GM08714 (cell line): ENCODE results near the gene OSM.

ENCODE experiments used
- H3K4me3 ChIP-seq: fragments of 200-500 bp; sonication (Bioruptor generic); 2 replicates; pipeline ENCODE4 v1.5.1; 2014; ENCODE audit warnings: mild to moderate bottlenecking, low read length, inconsistent platforms
- ZNF274 ChIP-seq: IDR thresholded peaks from 2 replicates; pipeline ENCODE4 v1.6.1; 2012; ENCODE audit warnings: mild to moderate bottlenecking, low read depth, low read length

OSM gene

GRCh38 chr22:30266445-30267381, at the start of gene OSM:
TSS of gene OSM (minus strand) at chr22:30266851. CDS start at chr22:30266799, 52 bp downstream.
- H3K4me3 ChIP-seq = peak within 1 kb of the TSS; percentile 84
- no peak for TF ChIP-seq ZNF274

GRCh38 chr22:30315962-30316576, 49.4 kb upstream of the OSM start:
- no peak for TF ChIP-seq ZNF274

DNA sequence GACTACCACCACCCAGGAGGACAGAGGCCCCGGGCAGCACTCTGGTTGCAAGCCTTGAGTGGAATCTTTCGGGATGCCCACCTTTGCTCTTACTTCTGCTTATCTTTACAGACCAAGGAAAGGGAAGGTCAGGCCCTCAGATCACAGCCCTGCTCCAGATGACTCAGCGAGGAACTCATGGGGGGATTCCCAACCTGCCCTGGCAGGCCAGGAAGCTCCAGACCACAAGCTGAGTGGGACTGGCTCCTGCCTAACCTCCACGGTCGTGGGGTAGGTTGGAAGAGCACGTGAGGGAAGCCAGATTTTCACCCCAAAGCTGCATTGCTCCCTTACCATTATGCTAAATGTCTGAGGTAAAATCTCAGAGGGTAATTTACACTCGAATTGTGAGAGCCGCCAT, 48.3 kb upstream of the OSM start:
- no peak for TF ChIP-seq ZNF274
- H3K4me3 ChIP-seq = no peak overlapping the region

More at GRCh38 chr22:30315962-30316576, 49.4 kb upstream of the OSM start:
- H3K4me3 ChIP-seq = no peak overlapping the region

DNA sequence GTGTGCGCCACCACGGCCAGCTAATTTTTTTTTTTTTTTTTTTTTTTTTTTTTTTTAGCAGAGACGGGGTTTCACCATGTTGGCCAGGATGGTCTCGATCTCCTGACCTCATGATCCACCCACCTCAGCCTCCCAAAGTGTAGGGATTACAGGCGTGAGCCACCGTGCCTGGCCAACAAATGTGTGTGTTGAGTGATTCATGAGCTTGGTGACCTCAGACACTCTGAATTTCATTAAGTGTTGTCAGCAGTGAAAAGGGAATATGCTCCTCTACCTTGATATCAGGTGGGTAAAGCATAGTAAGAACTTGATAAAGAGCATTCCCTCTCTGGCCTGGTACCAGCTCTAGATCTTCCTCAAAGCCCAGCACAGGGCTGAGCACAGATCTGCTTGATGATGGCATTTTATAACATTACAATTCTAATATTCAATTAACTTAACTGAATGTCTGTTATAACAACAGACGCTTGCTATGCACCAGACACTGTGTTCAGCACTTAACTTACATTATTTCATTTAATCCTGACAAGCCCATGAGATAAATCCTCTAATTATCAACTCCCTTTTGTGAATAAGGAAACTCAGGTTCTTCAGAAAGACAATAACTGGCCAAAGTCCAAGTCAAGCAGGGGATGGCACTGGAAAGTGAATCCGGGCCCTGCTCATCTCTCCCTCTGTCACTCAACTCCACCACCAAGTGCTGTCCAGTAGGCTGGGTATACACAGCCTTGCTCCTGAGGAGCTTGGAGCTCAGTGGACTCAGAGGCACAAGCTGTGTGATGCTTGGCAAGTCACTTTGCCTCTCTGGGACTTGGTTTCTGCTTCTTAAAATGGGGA, 47.1 kb upstream of the OSM start:
- H3K4me3 ChIP-seq = no peak overlapping the region
- TF ChIP-seq ZNF274 = no peak

DNA sequence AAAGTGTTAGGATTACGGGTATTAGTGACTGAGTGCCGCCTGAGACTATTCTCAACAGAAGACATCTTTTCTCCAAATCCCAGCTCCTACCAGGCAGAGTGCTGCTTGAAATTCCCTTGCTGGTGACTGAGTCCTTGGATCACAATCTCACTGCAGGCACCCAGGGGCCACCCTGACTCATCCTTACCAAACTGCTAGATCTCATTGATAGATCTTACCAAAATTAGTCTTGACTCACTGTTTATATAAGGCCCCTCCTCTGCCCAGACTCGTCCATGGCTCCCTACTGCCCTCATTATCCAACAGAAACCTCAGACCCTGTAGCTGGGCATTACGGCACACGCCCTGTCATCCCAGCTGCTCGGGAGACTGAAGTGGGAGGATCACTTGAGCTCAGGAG, 45.4 kb upstream of the OSM start:
- no peak for TF ChIP-seq ZNF274
- no peak overlapping the region for H3K4me3 ChIP-seq

DNA sequence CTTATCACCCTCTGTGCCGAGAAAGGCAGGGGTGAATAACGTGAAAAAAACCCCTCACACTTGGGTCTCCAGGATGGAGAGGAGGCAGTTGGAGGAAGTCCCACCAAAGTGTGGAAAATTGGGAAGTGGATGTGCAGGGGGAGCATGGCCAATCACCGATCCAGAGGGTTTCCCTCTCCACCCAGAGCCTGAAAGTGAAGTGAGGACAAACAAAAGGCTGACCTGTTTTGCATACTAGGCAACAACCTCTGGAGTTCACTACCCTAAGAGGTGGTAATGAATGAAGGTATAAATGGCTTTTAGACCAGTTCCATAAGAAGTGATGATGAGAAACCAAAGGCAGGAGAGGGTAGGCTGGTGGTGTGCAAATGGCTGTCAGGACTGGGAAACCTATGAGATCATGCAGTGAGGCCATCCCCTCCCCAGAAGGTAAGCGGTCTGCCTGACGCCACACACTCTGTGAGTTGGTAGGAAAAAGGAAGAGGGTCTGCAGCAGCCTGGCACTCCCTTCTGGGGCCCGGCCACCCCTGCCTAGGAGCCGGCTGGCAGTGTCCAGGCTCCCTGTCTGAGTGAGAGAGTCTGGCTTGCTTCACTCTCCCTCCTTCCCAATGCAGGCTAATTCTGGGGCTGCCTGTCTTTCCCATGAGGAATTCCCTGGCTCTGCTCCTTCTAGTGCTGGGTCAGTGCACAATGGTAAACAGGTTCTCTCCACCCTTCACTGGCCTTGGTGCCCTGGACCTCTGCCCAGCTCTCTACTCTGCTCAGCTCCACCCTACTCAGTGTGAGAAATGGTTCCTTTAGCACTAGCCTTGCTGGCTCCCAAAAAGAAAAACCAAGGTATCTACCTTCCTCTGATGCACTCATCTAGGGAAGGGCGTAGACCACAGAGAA, 44.5 kb upstream of the OSM start:
- no peak for TF ChIP-seq ZNF274
- H3K4me3 ChIP-seq = peak overlapping the region; percentile 3; the same call in 1 of the 2 replicates

DNA sequence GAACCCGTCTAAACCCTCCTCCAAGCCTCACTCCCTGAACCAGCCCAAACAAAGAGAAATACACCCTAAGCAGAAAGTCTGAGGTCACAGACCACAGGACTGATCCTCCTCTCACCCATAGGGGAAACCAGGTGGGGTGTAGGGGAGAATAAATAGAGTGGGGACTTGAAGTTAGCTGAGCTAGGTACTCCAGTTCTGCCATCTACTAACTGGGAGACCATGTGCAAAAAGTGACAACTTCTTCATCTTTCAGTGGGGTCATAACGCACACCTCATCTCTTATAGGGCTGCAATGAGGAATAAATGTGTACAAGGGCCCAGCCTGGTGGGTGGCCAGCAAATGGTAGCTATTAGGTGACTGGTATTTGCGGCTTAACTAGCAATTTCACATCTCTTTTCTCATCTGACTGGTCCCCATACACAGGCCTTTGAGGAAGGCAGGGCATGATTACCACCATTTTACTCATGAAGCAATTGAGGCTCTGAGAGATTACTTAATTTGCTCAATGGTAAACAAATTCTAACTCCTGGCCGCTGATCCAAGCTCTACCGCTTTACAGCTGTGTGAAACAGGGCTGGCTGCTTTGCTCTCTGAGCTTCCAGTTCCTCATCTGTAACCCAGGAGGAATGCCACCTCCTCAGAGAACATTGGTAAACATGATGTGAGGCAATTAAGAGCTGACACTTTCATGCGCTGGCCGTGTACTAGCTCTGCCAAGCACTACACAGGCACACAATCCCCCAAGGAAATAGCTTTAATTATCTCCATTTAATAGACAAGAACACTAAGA, 43.5 kb upstream of the OSM start:
- H3K4me3 ChIP-seq = peak overlapping the region; percentile 3; the same call in 1 of the 2 replicates
- TF ChIP-seq ZNF274 = no peak

DNA sequence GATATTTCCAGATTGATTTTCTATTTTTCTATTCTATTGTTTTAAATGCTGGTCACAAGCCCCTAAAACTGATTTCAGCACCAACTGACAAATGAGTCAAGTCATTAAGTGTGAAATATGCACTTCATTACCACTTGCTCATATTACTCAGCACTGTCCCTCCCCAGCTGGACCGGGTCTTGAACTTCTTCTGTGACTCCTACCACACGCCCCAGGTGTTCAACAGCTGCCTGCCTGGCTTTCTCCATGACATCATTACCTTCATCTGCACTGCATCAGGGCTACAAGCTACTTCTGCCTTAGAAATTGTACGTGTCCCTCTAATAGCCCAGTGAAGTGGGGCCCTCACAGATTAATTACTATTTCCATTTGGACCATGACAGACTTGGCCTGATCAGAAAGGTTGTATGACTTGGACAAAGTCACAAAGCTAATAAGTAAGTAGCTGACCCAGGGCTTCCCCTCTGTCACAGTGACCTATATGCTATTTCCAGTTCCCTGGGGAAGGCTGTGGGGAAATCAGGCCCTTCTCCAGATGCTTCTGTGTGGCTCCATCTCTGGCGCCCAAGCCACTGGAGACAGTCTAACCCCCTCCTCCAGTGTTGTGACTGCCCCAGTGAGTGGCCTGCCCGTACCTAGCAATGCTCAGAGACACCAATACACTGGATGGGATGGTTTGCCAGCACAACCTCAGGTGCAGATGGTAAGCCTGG, 42.0 kb upstream of the OSM start:
- TF ChIP-seq ZNF274 = no peak

GRCh38 chr22:30308093-30308492, 41.4 kb upstream of the OSM start:
- no peak for TF ChIP-seq ZNF274
- no peak overlapping the region for H3K4me3 ChIP-seq

More for the DNA sequence above, 42.0 kb upstream of the OSM start:
- no peak overlapping the region for H3K4me3 ChIP-seq

DNA sequence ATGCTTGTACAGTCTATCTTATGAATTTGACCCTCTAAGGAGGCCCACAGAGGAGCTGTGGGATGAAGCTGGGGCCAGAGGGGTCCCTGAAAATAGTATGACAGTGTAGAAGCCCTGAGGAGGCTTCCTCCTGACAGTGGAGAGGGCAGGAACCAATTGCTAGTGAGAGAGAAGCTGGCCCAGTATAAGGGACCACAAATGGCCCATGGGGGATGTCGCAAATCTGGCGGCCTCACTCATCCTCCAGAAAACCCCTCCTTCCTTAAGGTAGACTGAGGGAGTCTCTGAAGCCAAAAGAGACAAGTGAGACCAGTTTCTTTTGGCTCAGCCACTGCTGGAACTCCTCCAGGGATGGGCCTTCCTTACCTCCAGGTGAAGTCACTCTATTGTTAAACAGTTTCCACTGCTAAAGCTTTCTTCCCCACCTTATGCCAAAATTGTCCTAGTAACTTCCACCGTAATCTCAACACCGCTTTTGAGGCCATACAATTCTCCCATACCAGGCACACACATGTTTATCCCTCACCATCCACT, 40.5 kb upstream of the OSM start:
- H3K4me3 ChIP-seq = no peak overlapping the region; the same call in 1 of the 2 replicates
- TF ChIP-seq ZNF274 = no peak

GRCh38 chr22:30306627-30307011, 40.0 kb upstream of the OSM start:
- no peak for TF ChIP-seq ZNF274
- H3K4me3 ChIP-seq = no peak overlapping the region; the same call in 1 of the 2 replicates
